BLaER1 (cell line): ENCODE data around the gene VWC2.

ENCODE experiments used
- H3K27ac ChIP-seq: shearing (Covaris generic); formaldehyde crosslinking; 2 replicates; pipeline ENCODE4 v1.8.1; 2022
- H3K27me3 ChIP-seq: shearing (Covaris generic); formaldehyde crosslinking; 2 replicates; pipeline ENCODE4 v1.8.1; 2022
- H3K36me3 ChIP-seq: shearing (Covaris generic); formaldehyde crosslinking; 2 replicates; pipeline ENCODE4 v1.8.1; 2022
- H3K4me1 ChIP-seq: shearing (Covaris generic); formaldehyde crosslinking; 2 replicates; pipeline ENCODE4 v1.8.1; 2022
- H3K4me2 ChIP-seq: shearing (Covaris generic); formaldehyde crosslinking; 2 replicates; pipeline ENCODE4 v1.8.1; 2022
- H3K4me3 ChIP-seq: shearing (Covaris generic); formaldehyde crosslinking; 2 replicates; pipeline ENCODE4 v1.8.1; 2022
- H3K9ac ChIP-seq: shearing (Covaris generic); formaldehyde crosslinking; 2 replicates; pipeline ENCODE4 v1.8.1; 2022
- H3K9me3 ChIP-seq: shearing (Covaris generic); formaldehyde crosslinking; 2 replicates; pipeline ENCODE4 v1.8.1; 2022
- H4K20me1 ChIP-seq: shearing (Covaris generic); formaldehyde crosslinking; 2 replicates; pipeline ENCODE4 v1.8.1; 2022
- Cebpa-rat ChIP-seq: shearing (Covaris generic); IDR thresholded peaks from 2 replicates; pipeline ENCODE4 v1.8.1; 2022

VWC2 gene

DNA sequence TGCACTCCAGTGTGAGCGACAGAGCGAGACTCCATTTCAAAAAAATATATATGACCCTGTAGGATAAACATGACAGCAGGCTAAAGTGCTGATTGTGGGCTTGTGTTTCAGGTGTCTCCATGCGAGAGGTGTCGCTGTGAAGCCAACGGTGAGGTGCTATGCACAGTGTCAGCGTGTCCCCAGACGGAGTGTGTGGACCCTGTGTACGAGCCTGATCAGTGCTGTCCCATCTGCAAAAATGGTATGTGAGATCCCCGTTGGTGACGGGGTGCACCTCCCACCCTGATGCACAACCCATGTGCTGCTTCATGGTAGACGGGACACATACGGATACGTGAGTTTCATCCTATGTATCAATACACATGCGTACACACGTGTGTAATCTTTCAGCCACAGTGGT, 29.2 kb downstream of the VWC2 start:
- TF ChIP-seq Cebpa-rat, result no peak
- H3K36me3 ChIP-seq, result no peaks in the 10 kb centered on the region
- no peak overlapping the region for H3K4me2 ChIP-seq
- H3K27ac ChIP-seq, result no peak overlapping the region
- H3K27me3 ChIP-seq, result no peaks in the 10 kb centered on the region
- no peak overlapping the region for H3K4me3 ChIP-seq
- H3K9ac ChIP-seq, result no peak overlapping the region
- no peaks in the 10 kb centered on the region for H4K20me1 ChIP-seq
- no peaks in the 10 kb centered on the region for H3K4me1 ChIP-seq
- no peaks in the 10 kb centered on the region for H3K9me3 ChIP-seq

DNA sequence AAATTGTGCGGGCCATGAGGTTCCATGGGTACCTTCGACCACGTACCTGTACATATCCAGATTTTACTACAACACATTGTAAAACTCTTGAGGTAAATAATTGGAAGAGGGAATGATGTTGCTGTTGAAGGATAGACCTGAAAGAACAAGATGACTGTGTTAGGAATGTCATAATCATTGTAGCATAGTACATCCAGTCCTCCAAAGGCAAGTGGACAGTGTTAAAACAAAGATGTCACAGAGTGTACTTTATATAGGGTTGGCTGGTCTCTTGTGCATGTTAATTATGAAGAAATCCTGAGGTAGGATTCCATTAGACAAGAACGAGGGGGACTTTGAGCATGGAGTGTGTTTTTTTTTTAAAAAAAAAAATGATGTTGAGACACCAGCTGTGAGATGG, 30.4 kb downstream of the VWC2 start:
- Histone ChIP-seq H3K9ac (no peak overlapping the region), H3K27ac (no peak overlapping the region), H3K4me1 (no peaks in the 10 kb centered on the region), H4K20me1 (no peaks in the 10 kb centered on the region), H3K4me3 (no peak overlapping the region), H3K36me3 (no peaks in the 10 kb centered on the region), H3K4me2 (no peak overlapping the region), H3K27me3 (no peaks in the 10 kb centered on the region), H3K9me3 (no peaks in the 10 kb centered on the region)
- TF ChIP-seq Cebpa-rat, result no peak

DNA sequence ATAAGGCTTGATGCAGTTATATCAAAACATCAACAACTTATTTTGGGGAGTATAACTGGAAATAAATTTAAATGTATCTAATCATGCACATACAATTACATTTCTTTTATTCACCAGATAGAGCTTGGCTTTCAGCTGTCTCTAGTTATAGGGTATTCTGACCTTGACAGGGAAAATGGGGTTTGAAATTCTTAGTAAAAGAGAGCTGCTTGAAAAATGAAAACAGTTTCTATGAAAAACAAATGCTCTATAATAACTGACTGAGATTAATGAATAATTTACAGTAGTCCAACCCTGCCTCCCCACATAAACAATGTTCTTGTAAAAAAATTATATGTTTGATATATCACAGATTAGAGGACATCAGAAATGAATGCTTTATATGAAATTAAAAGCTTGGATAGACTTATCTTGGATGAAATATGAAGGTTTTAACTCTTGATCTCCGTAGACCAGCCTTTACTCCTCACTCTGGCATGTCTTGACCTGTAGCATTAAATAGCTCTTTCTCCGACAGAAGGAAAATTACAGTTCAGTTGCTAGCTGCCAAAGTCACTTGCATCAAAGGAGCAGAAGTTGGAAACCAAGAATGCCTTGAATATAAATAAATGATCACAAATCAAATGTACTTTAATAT, 32.1 kb downstream of the VWC2 start:
- H3K9ac ChIP-seq, result no peak overlapping the region
- TF ChIP-seq Cebpa-rat, result no peak
- H3K4me2 ChIP-seq, result no peak overlapping the region
- no peaks in the 10 kb centered on the region for H4K20me1 ChIP-seq
- H3K4me1 ChIP-seq, result no peaks in the 10 kb centered on the region
- H3K9me3 ChIP-seq, result no peaks in the 10 kb centered on the region
- no peak overlapping the region for H3K4me3 ChIP-seq
- H3K36me3 ChIP-seq, result no peaks in the 10 kb centered on the region
- no peaks in the 10 kb centered on the region for H3K27me3 ChIP-seq
- no peak overlapping the region for H3K27ac ChIP-seq

- Histone ChIP-seq H3K4me2 (no peak overlapping the region), H3K9ac (no peak overlapping the region), H3K27ac (no peak overlapping the region), H3K27me3 (no peaks in the 10 kb centered on the region), H3K36me3 (no peaks in the 10 kb centered on the region), H4K20me1 (no peaks in the 10 kb centered on the region), H3K9me3 (no peaks in the 10 kb centered on the region), H3K4me1 (no peaks in the 10 kb centered on the region), H3K4me3 (no peak overlapping the region)
- no peak for TF ChIP-seq Cebpa-rat
Measured at GRCh38 chr7:49812534-49812933, 39.1 kb downstream of the VWC2 start.

- no peak overlapping the region for H3K4me2 ChIP-seq
- H3K27me3 ChIP-seq, result no peaks in the 10 kb centered on the region
- no peaks in the 10 kb centered on the region for H3K9me3 ChIP-seq
- no peak overlapping the region for H3K9ac ChIP-seq
- no peak for TF ChIP-seq Cebpa-rat
- H4K20me1 ChIP-seq, result no peaks in the 10 kb centered on the region
- H3K36me3 ChIP-seq, result no peaks in the 10 kb centered on the region
- H3K27ac ChIP-seq, result no peak overlapping the region
- no peaks in the 10 kb centered on the region for H3K4me1 ChIP-seq
- H3K4me3 ChIP-seq, result no peak overlapping the region
Measured at GRCh38 chr7:49817279-49817678, 43.8 kb downstream of the VWC2 start.

- H3K4me3 ChIP-seq, result no peak overlapping the region
- no peaks in the 10 kb centered on the region for H3K27me3 ChIP-seq
- no peaks in the 10 kb centered on the region for H3K36me3 ChIP-seq
- no peak overlapping the region for H3K4me2 ChIP-seq
- no peak overlapping the region for H3K27ac ChIP-seq
- H4K20me1 ChIP-seq, result no peaks in the 10 kb centered on the region
- TF ChIP-seq Cebpa-rat, result no peak
- H3K9ac ChIP-seq, result no peak overlapping the region
- H3K9me3 ChIP-seq, result no peaks in the 10 kb centered on the region
- no peaks in the 10 kb centered on the region for H3K4me1 ChIP-seq
Measured at GRCh38 chr7:49821181-49821580, 47.7 kb downstream of the VWC2 start.

DNA sequence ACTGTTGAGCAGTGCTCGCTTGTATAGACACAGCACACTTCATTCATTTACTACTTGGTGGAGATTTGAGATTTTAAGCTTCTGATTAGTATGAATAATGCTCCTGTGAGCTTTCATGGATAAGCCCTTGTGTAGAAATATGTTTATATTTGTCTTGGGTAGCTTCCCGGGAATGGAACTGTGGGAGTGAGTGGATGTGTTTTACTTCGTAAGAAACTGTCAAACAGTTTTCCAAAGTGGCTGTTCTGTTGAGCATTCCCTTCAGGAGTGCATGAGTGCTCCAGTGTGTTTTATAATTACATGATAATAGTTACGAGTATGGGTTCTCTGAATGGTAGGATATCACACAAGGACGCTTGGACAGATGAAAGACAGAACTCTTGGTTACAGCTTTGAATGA, 49.4 kb downstream of the VWC2 start:
- H4K20me1 ChIP-seq, result no peaks in the 10 kb centered on the region
- H3K4me3 ChIP-seq, result no peak overlapping the region
- H3K9me3 ChIP-seq, result no peaks in the 10 kb centered on the region
- no peaks in the 10 kb centered on the region for H3K4me1 ChIP-seq
- H3K4me2 ChIP-seq, result no peak overlapping the region
- no peaks in the 10 kb centered on the region for H3K36me3 ChIP-seq
- H3K27ac ChIP-seq, result no peak overlapping the region
- H3K27me3 ChIP-seq, result no peaks in the 10 kb centered on the region
- TF ChIP-seq Cebpa-rat, result no peak
- H3K9ac ChIP-seq, result no peak overlapping the region

DNA sequence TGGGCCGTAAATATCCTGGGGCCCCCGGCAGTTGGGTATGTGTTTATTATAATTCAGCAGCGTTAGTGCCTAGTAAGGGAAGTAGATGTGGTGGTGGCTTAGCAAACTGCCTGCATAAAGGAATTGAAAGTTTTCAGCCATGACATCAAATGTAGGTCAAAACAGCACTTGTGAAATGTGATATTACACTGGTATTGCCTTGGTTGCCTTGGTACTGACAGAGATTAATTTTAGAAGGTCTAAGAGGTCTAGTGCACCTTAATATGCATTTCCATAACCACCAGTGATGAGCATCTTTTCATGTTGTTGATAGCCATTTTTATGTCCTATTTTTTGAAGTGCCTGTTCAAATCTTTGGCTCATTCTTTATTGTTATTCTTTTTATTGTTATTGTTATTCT, 50.1 kb downstream of the VWC2 start:
- Histone ChIP-seq H3K27me3 (no peaks in the 10 kb centered on the region), H3K27ac (no peak overlapping the region), H3K4me2 (no peak overlapping the region), H3K36me3 (no peaks in the 10 kb centered on the region), H3K9ac (no peak overlapping the region), H3K4me1 (no peaks in the 10 kb centered on the region), H3K4me3 (no peak overlapping the region), H4K20me1 (no peaks in the 10 kb centered on the region), H3K9me3 (no peaks in the 10 kb centered on the region)
- TF ChIP-seq Cebpa-rat, result no peak

DNA sequence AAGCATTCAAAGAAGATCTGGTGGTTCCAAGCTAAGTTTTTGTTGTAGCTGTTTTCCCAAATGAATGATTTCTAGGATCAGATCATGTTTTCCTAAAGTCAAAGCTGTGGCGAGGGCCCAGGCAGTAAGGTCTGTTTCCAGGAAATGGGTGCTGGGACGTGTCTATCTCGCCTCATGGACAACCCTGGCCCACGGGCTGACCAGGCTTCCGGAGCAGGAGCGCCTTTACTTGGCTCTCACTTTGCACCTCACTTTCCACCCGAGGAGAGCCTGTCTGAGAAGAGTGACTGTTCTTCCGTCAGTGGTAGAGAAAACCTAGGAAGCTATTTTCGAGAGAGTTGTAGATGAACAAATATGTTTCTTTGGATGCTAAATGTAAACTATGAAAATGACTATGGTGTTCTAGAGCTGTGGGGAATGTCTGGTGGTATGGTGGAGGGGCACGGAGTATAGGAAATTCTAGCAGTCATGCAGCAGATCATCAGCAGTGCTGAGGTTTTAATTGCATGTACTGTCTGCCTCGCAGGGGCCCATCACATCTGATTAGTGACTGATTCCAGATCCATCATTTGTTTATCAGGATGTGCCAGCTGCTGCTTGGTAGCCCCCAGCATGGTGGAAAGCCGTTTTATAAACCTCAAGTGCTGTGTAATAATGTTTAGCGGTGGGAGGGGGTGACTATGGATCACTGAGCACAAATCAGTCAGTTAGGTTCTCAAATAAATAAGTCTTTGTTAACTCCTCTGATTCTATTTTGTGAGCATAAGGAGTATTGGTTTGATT, 66.6 kb downstream of the VWC2 start:
- Histone ChIP-seq H4K20me1 (no peaks in the 10 kb centered on the region), H3K9me3 (no peaks in the 10 kb centered on the region), H3K27me3 (no peaks in the 10 kb centered on the region), H3K9ac (no peak overlapping the region), H3K4me1 (no peaks in the 10 kb centered on the region), H3K4me3 (no peak overlapping the region), H3K36me3 (no peaks in the 10 kb centered on the region), H3K27ac (no peak overlapping the region), H3K4me2 (no peak overlapping the region)
- TF ChIP-seq Cebpa-rat, result no peak

DNA sequence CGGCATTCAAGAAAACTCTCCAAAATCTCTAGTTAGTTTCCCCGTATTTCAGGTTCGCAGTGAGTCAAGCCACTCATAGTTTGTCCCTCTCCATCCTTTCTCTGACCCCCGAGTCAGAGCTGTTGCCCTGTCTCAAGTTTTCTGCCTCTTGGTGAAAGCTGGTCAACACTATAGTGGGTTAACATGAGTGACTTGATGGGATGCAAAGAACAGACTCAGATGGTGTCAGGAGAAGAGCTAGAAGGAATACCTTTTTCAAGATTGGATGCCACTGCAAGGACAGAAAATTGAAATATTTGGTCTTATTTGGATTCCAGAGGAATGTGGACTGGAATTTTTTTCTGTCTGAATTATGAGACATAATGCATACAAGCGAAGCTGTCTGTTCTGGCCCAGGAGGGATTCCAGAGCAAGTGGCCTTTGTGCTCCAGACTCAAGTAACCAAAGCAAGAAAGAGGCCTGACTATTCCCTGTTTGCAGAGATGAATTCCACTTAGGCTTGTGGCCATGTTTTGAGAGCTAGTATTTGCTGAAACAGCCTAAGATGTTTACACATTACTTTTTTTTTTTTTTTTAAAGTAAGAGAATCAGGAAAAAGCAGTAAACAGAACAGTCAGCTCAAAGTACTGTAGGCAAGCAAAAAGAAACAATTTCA, 67.4 kb downstream of the VWC2 start:
- H3K27ac ChIP-seq, result no peak overlapping the region
- no peak overlapping the region for H3K4me2 ChIP-seq
- H3K4me1 ChIP-seq, result no peaks in the 10 kb centered on the region
- H4K20me1 ChIP-seq, result no peaks in the 10 kb centered on the region
- no peaks in the 10 kb centered on the region for H3K27me3 ChIP-seq
- H3K4me3 ChIP-seq, result no peak overlapping the region
- H3K36me3 ChIP-seq, result no peaks in the 10 kb centered on the region
- no peaks in the 10 kb centered on the region for H3K9me3 ChIP-seq
- H3K9ac ChIP-seq, result no peak overlapping the region
- no peak for TF ChIP-seq Cebpa-rat
